Trophoblast cell (in vitro differentiated cells and primary cell): ENCODE data around the gene FGD4.
"Not testable (repeated sequence)": the region's sequence is repeated elsewhere in the genome, so short reads cannot be mapped to it uniquely, and the experiment has no call there.

Experiments used
- DNase-seq, 2 donors: peaks; one replicate each; pipeline ENCODE4 v3.0.0-alpha.2; 2016
- H2AFZ ChIP-seq: 2 replicates; pipeline ENCODE4 v1.6.1; 2013; ENCODE audit warnings: low read length, moderate library complexity, mild to moderate bottlenecking; ENCODE audit not compliant: insufficient read depth, poor library complexity
- H2AK5ac ChIP-seq: 2 replicates; pipeline ENCODE4 v1.6.1; 2013; ENCODE audit warnings: mild to moderate bottlenecking, low read length
- H2BK120ac ChIP-seq: 2 replicates; pipeline ENCODE4 v1.6.1; 2013; ENCODE audit warnings: low read length, mild to moderate bottlenecking, moderate library complexity; ENCODE audit not compliant: insufficient read depth, poor library complexity
- H2BK12ac ChIP-seq: 2 replicates; pipeline ENCODE4 v1.6.1; 2013; ENCODE audit warnings: mild to moderate bottlenecking, low read length, moderate library complexity
- H2BK5ac ChIP-seq: 2 replicates; pipeline ENCODE4 v1.6.1; 2013; ENCODE audit warnings: low read length, low read depth, moderate library complexity, mild to moderate bottlenecking; ENCODE audit not compliant: poor library complexity
- H3K14ac ChIP-seq: 2 replicates; pipeline ENCODE4 v1.6.1; 2013; ENCODE audit warnings: mild to moderate bottlenecking, low read length
- H3K18ac ChIP-seq: 2 replicates; pipeline ENCODE4 v1.6.1; 2013; ENCODE audit warnings: mild to moderate bottlenecking, low read length
- H3K23ac ChIP-seq: 2 replicates; pipeline ENCODE4 v1.6.1; 2013; ENCODE audit warnings: low read length
- H3K27ac ChIP-seq: 2 replicates; pipeline ENCODE4 v1.5.1; 2013; ENCODE audit warnings: low read depth, mild to moderate bottlenecking, inconsistent platforms, low read length, moderate library complexity
- H3K27me3 ChIP-seq: 2 replicates; pipeline ENCODE4 v1.6.1; 2013; ENCODE audit warnings: inconsistent platforms, mild to moderate bottlenecking, low read length, moderate library complexity; ENCODE audit not compliant: insufficient read depth
- H3K36me3 ChIP-seq, 2 experiments: 1 replicate in 1 of 2; 2 replicates in 1 of 2; pipeline ENCODE4 v1.6.1; 2013; ENCODE audit warnings: low read length in 2 of 2, mild to moderate bottlenecking in 2 of 2, moderate library complexity in 1 of 2; ENCODE audit not compliant: insufficient read depth in 2 of 2, control insufficient read depth in 1 of 2
- H3K4ac ChIP-seq: 2 replicates; pipeline ENCODE4 v1.6.1; 2013; ENCODE audit warnings: low read depth, mild to moderate bottlenecking, low read length, moderate library complexity
- H3K4me1 ChIP-seq, 2 experiments: 1 replicate in 1 of 2; 2 replicates in 1 of 2; pipeline ENCODE4 v1.6.1; 2013; ENCODE audit warnings: low read length in 2 of 2, mild to moderate bottlenecking in 2 of 2, moderate library complexity in 1 of 2; ENCODE audit not compliant: insufficient read depth in 2 of 2, control insufficient read depth in 1 of 2
- H3K4me2 ChIP-seq: 2 replicates; pipeline ENCODE4 v1.6.1; 2013; ENCODE audit warnings: inconsistent platforms, mild to moderate bottlenecking, low read length, moderate library complexity
- H3K4me3 ChIP-seq: 2 replicates; pipeline ENCODE4 v1.5.1; 2013; ENCODE audit warnings: mild to moderate bottlenecking, low read depth, low read length, inconsistent platforms
- H3K79me1 ChIP-seq: one replicate; pipeline ENCODE4 v1.6.1; 2013; ENCODE audit warnings: low read length
- H3K79me2 ChIP-seq: 2 replicates; pipeline ENCODE4 v1.6.1; 2013; ENCODE audit warnings: low read length, mild to moderate bottlenecking; ENCODE audit not compliant: control insufficient read depth, insufficient read depth, poor library complexity
- H3K9ac ChIP-seq: 2 replicates; pipeline ENCODE4 v1.6.1; 2013; ENCODE audit warnings: mild to moderate bottlenecking, low read length
- H3K9me3 ChIP-seq: 2 replicates; pipeline ENCODE4 v1.6.1; 2013; ENCODE audit warnings: low read depth, mild to moderate bottlenecking, control low read depth, inconsistent platforms, low read length; ENCODE audit not compliant: insufficient read depth
- H4K12ac ChIP-seq: 2 replicates; pipeline ENCODE4 v1.6.1; 2013; ENCODE audit warnings: low read depth, mild to moderate bottlenecking, low read length, moderate library complexity
- H4K8ac ChIP-seq: 2 replicates; pipeline ENCODE4 v1.6.1; 2013; ENCODE audit warnings: low read depth, mild to moderate bottlenecking, low read length, moderate library complexity
- H4K91ac ChIP-seq: one replicate; pipeline ENCODE4 v1.6.1; 2013; ENCODE audit warnings: low read depth, mild to moderate bottlenecking, low read length, moderate library complexity
- WGBS: extraction: QIAGEN DNeasy Blood & Tissue Kit; methylation state at CpG from one replicate; pipeline ENCODE4 v1.1.7; 2013; ENCODE audit warnings: missing lambda C conversion rate; ENCODE audit not compliant: insufficient read length, insufficient coverage; ENCODE audit errors: extremely low coverage; 5-methylcytosine and 5-hydroxymethylcytosine counted together

Gene FGD4

DNA sequence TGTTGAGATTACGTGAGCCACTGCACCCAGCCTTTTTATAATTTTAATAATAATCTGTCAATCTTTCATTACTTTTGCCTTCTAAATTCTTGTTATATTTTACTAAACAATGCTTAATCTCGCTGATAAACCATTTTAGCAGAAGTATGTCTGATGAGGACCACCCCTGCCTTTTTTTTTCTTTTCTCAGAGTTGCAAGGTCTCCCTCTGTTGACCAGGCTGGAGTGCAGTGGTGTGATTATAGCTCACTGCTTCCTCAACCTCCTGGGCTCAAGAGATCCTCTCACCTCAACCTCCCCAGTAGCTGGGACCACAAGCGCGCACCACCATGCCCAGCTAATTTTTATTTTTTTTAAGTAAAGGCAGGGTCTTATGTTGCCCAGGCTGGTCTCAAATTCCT lies 161.2 kb downstream of the FGD4 start:
- Histone ChIP-seq H3K36me3 (no peaks in the 10 kb centered on the region), H3K14ac (no peak overlapping the region), H4K91ac (no peak overlapping the region), H3K79me1 (no peaks in the 10 kb centered on the region), H3K9ac (no peak overlapping the region), H3K79me2 (no peaks in the 10 kb centered on the region), H3K4me2 (no peak overlapping the region), H4K12ac (no peak overlapping the region), H3K4ac (no peak overlapping the region), H3K4me1 (no peaks in the 10 kb centered on the region), H3K27ac (no peak overlapping the region), H2BK120ac (no peak overlapping the region), H2BK12ac (no peak overlapping the region), H3K27me3 (no peaks in the 10 kb centered on the region), H3K4me3 (no peak overlapping the region), H2AFZ (no peak overlapping the region), H2BK5ac (no peak overlapping the region), H4K8ac (no peak overlapping the region), H3K18ac (no peak overlapping the region), H3K23ac (no peak overlapping the region), H3K9me3 (no peaks in the 10 kb centered on the region), H2AK5ac (no peak overlapping the region)
- DNase-seq: no peak
- no CpG with 5 or more reads among the region's 4 CpGs for WGBS

DNA sequence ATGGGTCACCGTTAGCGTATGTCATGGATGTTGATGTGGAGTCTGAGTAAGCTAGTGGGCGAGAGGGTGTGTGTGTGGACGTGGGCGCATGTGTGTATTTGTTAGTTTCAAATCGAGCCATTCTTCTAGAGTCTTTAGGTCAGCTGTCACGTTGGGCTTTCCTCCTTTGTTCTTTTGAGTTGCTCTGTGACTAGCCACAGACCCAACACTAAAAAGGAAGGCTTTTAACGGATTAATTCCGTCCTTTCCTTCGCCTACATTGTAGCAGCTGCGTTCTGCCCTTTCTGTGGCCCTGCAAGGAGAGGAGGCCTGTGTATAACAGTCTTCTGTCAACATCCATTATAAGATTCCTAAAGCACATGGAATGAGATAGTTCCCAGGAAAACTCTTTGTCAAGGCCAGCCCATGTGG lies 162.6 kb downstream of the FGD4 start:
- Histone ChIP-seq H3K14ac (no peak overlapping the region), H2BK12ac (no peak overlapping the region), H3K79me1 (no peaks in the 10 kb centered on the region), H3K23ac (no peak overlapping the region), H4K12ac (no peak overlapping the region), H3K18ac (no peak overlapping the region), H2AK5ac (no peak overlapping the region), H3K4me1 (peaks cover 4 to 6% of the 10 kb centered on the region in 2 experiments), H3K27me3 (no peaks in the 10 kb centered on the region), H2BK120ac (no peak overlapping the region), H3K4ac (no peak overlapping the region), H4K91ac (no peak overlapping the region), H2BK5ac (no peak overlapping the region), H3K4me3 (no peak overlapping the region), H3K9ac (no peak overlapping the region), H3K27ac (no peak overlapping the region), H3K79me2 (no peaks in the 10 kb centered on the region), H2AFZ (no peak overlapping the region), H3K9me3 (no peaks in the 10 kb centered on the region), H4K8ac (no peak overlapping the region), H3K36me3 (no peaks in the 10 kb centered on the region), H3K4me2 (no peak overlapping the region)
- WGBS: no CpG with 5 or more reads among the region's 11 CpGs
- DNase-seq: no peak

DNA sequence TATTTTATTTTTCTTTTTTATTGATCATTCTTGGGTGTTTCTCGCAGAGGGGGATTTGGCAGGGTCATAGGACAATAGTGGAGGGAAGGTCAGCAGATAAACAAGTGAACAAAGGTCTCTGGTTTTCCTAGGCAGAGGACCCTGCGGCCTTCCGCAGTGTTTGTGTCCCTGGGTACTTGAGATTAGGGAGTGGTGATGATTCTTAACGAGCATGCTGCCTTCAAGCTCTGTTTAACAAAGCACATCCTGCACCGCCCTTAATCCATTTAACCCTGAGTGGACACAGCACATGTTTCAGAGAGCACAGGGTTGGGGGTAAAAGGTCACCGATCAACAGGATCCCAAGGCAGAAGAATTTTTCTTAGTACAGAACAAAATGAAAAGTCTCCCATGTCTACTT lies 163.1 kb downstream of the FGD4 start:
- not testable (repeated sequence) for H3K18ac ChIP-seq, H3K36me3 ChIP-seq, H3K14ac ChIP-seq, H2AFZ ChIP-seq, H3K9me3 ChIP-seq, H4K12ac ChIP-seq, H3K79me2 ChIP-seq, H3K27ac ChIP-seq, H4K8ac ChIP-seq, H4K91ac ChIP-seq, H3K79me1 ChIP-seq, H3K23ac ChIP-seq, H2BK5ac ChIP-seq, H3K27me3 ChIP-seq, DNase-seq, H3K4me2 ChIP-seq, H3K4me1 ChIP-seq, H3K4me3 ChIP-seq, H3K4ac ChIP-seq, H2BK12ac ChIP-seq, H2AK5ac ChIP-seq, H2BK120ac ChIP-seq, H3K9ac ChIP-seq
- WGBS: no CpG with 5 or more reads among the region's 6 CpGs

DNA sequence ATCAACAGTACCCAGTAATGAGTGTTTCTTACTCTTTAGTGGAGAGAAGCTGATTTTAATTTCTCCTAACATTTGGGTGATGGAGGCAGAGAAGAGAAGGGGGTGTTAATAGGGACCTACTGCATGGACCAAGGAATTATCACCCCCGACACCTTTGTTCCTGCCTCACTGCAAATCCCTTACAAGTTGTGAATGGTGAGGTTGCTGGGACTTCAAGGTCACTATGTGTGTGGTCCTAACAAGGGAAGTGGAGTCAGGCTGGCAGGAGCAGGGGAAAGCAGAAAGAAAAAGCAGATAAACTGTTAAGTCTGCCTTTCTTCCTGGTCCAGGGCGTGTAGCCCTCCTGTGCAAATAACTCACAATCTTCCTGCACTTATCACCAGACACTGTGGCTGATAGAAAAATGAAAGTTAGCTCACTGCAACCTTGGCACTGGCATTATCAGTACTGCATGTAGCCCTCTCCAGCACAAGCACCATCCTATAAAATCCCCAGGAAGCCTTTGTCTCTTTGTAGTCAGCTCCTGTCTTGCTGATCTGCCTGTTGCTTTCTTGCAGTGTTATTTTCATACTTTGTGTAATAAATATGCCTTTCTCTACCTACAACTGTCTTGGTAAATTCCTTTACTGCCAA lies 167.4 kb downstream of the FGD4 start:
- Histone ChIP-seq H3K4me2 (no peak overlapping the region), H2BK5ac (no peak overlapping the region), H3K36me3 (no peaks in the 10 kb centered on the region), H3K27me3 (no peaks in the 10 kb centered on the region), H3K9me3 (no peaks in the 10 kb centered on the region), H2AFZ (no peak overlapping the region), H2AK5ac (no peak overlapping the region), H4K8ac (no peak overlapping the region), H3K27ac (no peak overlapping the region), H3K4ac (no peak overlapping the region), H3K4me3 (no peak overlapping the region), H4K12ac (no peak overlapping the region), H3K79me2 (no peaks in the 10 kb centered on the region), H3K4me1 (peaks cover 12 to 15% of the 10 kb centered on the region in 2 experiments), H3K79me1 (peaks cover 4% of the 10 kb centered on the region), H2BK120ac (no peak overlapping the region), H3K9ac (no peak overlapping the region), H3K14ac (no peak overlapping the region), H4K91ac (no peak overlapping the region), H2BK12ac (no peak overlapping the region), H3K18ac (no peak overlapping the region), H3K23ac (no peak overlapping the region)
- peak in 1 of 2 donors; percentile 56 for DNase-seq
- WGBS: no CpG with 5 or more reads among the region's 2 CpGs
